ENCODE results near the gene RUFY2. TPM values are rescaled to one million over a fixed set of nuclear protein-coding genes. Genes with fewer than 3 reads are reported as not detected.
"Not testable (repeated sequence)": the region's sequence is repeated elsewhere in the genome, so short reads cannot be mapped to it uniquely, and the experiment has no call there.

RUFY2 gene, protein sequence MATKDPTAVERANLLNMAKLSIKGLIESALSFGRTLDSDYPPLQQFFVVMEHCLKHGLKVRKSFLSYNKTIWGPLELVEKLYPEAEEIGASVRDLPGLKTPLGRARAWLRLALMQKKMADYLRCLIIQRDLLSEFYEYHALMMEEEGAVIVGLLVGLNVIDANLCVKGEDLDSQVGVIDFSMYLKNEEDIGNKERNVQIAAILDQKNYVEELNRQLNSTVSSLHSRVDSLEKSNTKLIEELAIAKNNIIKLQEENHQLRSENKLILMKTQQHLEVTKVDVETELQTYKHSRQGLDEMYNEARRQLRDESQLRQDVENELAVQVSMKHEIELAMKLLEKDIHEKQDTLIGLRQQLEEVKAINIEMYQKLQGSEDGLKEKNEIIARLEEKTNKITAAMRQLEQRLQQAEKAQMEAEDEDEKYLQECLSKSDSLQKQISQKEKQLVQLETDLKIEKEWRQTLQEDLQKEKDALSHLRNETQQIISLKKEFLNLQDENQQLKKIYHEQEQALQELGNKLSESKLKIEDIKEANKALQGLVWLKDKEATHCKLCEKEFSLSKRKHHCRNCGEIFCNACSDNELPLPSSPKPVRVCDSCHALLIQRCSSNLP
- total RNA-seq: 10 to 100 TPM; 12.4 to 43.3 (median 21.6) TPM

DNA sequence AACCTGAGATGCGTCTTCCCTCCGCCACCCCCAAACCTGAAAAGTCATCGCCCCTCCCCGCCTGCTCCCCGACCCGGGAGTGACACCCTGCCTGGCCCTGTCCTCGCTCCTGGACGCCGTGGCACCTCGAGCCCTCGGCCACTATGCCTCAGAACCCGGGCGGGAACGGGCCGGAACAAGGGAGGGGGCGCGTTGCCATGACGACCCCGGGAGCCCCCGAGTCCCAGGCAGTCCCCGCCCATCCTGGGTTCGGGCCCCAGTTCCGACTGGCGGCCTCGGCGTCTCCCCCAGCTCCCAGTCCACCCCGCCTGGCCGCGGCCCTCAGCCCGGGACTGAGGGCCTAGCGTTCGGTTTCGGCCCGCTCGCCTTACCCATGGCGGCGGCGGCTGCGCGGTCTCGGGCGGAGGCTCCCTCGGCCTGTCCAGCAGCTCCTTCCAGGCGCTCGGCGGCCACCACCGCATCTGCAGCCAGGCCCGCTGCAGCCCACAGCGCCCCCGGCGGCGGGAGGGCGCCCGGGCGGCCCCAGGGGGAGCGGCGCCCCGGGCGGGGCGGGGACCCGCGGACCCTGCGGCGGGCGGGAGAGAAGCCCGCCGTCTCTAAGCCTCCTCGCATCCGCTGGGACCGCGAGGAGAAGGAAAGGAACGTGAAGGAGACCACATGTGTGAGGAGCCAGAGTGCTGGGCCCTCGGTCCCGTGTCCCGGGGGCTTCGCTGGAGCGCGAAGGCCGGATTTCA is at the start of gene RUFY2:
Gene RUFY2, minus strand, starts transcription at position 463 of the 734 bp plus-strand sequence. Its CDS starts 88 bp downstream, at position 375.
- peak within 1 kb of the TSS; percentile 92 for H3K27ac ChIP-seq
- H3K27me3 ChIP-seq: no peaks in the 10 kb centered on the region
- H3K4me3 ChIP-seq: peak within 1 kb of the TSS; percentile 99
- no peaks in the 10 kb centered on the region for H3K36me3 ChIP-seq
- peak; percentile 85 to 89 for DNase-seq (ENCODE audit: low spot score in 2 of 2)
- H3K9me3 ChIP-seq: no peaks in the 10 kb centered on the region
- no peak for TF ChIP-seq EP300 (IDR thresholded peaks at IDR 0.05)
- peak; percentile 67 to 74 for TF ChIP-seq POLR2A (IDR thresholded peaks at IDR 0.05)
- TF ChIP-seq, protein P1, sequence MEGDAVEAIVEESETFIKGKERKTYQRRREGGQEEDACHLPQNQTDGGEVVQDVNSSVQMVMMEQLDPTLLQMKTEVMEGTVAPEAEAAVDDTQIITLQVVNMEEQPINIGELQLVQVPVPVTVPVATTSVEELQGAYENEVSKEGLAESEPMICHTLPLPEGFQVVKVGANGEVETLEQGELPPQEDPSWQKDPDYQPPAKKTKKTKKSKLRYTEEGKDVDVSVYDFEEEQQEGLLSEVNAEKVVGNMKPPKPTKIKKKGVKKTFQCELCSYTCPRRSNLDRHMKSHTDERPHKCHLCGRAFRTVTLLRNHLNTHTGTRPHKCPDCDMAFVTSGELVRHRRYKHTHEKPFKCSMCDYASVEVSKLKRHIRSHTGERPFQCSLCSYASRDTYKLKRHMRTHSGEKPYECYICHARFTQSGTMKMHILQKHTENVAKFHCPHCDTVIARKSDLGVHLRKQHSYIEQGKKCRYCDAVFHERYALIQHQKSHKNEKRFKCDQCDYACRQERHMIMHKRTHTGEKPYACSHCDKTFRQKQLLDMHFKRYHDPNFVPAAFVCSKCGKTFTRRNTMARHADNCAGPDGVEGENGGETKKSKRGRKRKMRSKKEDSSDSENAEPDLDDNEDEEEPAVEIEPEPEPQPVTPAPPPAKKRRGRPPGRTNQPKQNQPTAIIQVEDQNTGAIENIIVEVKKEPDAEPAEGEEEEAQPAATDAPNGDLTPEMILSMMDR (IDR thresholded peaks at IDR 0.05): peak; percentile 86 to 93
- peak in 1 of 3 donors; percentile 48 for TF ChIP-seq POLR2AphosphoS5 (IDR thresholded peaks at IDR 0.05)
- WGBS: 2% methylated on average over 28 of the region's 79 CpGs
- peaks cover 8% of the 10 kb centered on the region for H3K4me1 ChIP-seq

DNA sequence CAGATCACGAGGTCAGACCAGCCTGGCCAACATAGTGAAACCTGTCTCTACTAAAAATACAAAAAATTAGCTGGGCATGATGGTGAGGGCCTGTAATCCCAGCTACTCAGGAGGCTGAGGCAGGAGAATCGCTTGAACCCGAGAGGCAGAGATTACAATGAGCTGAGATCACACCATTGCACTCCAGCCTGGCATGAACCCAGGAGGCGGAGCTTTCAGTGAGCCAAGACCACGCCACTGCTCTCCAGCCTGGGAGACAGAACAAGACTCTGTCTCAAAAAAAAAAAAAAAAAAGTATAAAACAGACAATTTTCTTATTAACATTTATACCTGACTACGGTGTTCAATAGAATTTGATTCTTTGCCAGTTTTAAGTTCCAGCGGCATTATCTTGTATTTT is 42.6 kb upstream of the RUFY2 start:
- not testable (repeated sequence) for H3K27ac ChIP-seq; DNase-seq (ENCODE audit: low spot score in 2 of 2); H3K4me1 ChIP-seq; H3K4me3 ChIP-seq; H3K36me3 ChIP-seq; H3K9me3 ChIP-seq; H3K27me3 ChIP-seq
- 63% methylated on average over 7 of the region's 7 CpGs for WGBS

DNA sequence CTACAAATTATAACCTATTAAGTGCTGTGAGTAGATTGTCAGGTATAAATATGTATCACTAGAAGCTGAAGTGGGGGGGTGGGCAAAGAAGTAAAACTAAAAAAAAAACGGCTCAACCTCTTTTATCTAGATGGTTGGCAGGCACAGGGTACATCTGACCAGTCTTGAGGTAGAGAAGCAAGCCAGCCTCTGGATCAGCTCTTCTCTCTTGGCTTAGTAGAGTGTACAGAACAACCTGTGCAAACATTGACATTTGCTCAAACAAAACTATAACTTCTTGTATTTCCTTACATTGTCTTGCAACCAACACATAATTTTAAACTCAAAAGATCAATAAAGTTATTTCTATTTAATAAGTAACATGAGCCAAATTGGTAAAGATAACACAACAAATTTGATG is 39.1 kb upstream of the RUFY2 start:
- H3K27ac ChIP-seq: no peak overlapping the region
- 92% methylated on average over 1 of the region's 1 CpG for WGBS
- DNase-seq (ENCODE audit: low spot score in 2 of 2): no peak

DNA sequence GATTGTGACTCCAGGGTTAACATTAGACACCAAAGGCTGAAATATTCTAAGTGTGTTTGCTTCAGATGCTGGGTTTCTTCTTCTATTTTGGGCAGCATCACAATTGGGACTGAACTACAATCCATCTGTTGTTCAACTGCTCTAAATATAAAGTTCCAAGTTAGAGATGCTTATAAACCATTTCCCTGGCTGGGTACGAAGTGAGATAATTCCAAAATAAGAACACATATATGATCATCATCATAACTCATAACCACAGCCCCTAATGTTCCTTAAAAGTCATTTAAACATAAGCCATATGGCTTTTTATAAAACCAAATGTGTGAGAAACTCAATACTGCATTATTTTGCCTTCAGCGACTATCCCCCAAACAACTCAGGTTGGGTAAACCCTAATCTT is 35.9 kb upstream of the RUFY2 start:
- Histone ChIP-seq H3K9me3 (no peaks in the 10 kb centered on the region), H3K27me3 (no peaks in the 10 kb centered on the region), H3K4me1 (no peaks in the 10 kb centered on the region), H3K4me3 (no peak overlapping the region), H3K27ac (no peak overlapping the region), H3K36me3 (peaks cover 4% of the 10 kb centered on the region)
- DNase-seq (ENCODE audit: low spot score in 2 of 2): no peak
- no peak for TF ChIP-seq POLR2AphosphoS5 (IDR thresholded peaks at IDR 0.05)
- no peak for TF ChIP-seq EP300 (IDR thresholded peaks at IDR 0.05)
- no peak for TF ChIP-seq POLR2A (IDR thresholded peaks at IDR 0.05)
- TF ChIP-seq, protein P1 (IDR thresholded peaks at IDR 0.05): no peak
- WGBS: 96% methylated on average over 2 of the region's 2 CpGs

More for the DNA sequence above, 39.1 kb upstream of the RUFY2 start:
- H3K4me1 ChIP-seq: no peaks in the 10 kb centered on the region
- TF ChIP-seq POLR2A (IDR thresholded peaks at IDR 0.05) (no peak), POLR2AphosphoS5 (IDR thresholded peaks at IDR 0.05) (no peak), EP300 (IDR thresholded peaks at IDR 0.05) (no peak)
- TF ChIP-seq, protein P1 (IDR thresholded peaks at IDR 0.05): no peak
- H3K27me3 ChIP-seq: no peaks in the 10 kb centered on the region
- H3K36me3 ChIP-seq: no peaks in the 10 kb centered on the region
- no peak overlapping the region for H3K4me3 ChIP-seq
- H3K9me3 ChIP-seq: no peaks in the 10 kb centered on the region

DNA sequence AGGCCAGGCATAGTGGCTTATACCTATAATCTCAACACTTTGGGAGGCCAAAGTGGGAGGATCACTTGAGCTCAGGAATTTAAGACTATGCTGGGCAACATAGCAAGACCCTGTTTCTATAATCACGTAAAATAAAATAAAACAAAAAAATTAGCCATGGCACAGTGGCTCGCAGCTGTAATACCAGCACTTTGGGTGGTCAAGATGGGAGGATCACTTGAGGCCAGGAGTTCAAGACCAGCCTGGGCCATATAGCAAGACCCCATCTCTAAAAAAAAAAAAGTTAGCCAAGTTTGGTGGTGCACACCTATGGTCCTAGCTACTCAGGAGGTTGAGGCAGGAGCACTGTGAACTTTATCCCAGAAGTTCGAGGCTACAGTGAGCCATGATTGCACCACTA is 33.8 kb upstream of the RUFY2 start:
- H3K4me1 ChIP-seq: no peaks in the 10 kb centered on the region
- no peak overlapping the region for H3K27ac ChIP-seq
- H3K27me3 ChIP-seq: no peaks in the 10 kb centered on the region
- WGBS: 96% methylated on average over 3 of the region's 3 CpGs
- DNase-seq (ENCODE audit: low spot score in 2 of 2): no peak
- TF ChIP-seq POLR2A (IDR thresholded peaks at IDR 0.05): no peak
- peaks cover 5% of the 10 kb centered on the region for H3K36me3 ChIP-seq
- H3K4me3 ChIP-seq: no peak overlapping the region
- no peaks in the 10 kb centered on the region for H3K9me3 ChIP-seq

DNA sequence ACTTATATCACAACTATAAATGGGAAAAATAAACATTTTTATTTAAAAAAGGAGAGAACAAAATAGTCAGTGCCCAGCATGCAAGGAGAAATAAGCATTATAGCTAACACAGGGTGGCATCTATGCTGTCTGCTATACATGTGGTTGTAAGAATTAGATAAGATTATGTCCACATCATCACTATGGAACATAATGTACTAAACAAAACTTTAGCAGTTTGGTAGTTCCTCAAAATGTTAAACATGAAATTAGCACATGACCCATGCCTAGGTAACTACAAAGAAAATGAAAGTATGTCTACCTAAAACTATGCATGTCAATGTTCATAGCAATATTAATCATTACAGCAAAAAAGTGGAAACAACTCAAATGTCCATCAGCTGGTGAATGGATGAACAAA is 28.7 kb upstream of the RUFY2 start:
- no peak for TF ChIP-seq EP300 (IDR thresholded peaks at IDR 0.05)
- TF ChIP-seq, protein P1 (IDR thresholded peaks at IDR 0.05): no peak
- no peak for TF ChIP-seq POLR2AphosphoS5 (IDR thresholded peaks at IDR 0.05)
- no peak for TF ChIP-seq POLR2A (IDR thresholded peaks at IDR 0.05)

More for the DNA sequence above, 28.7 kb upstream of the RUFY2 start:
- Histone ChIP-seq H3K27me3 (no peaks in the 10 kb centered on the region), H3K9me3 (no peaks in the 10 kb centered on the region), H3K27ac (no peak overlapping the region), H3K36me3 (peaks cover 5% of the 10 kb centered on the region), H3K4me1 (no peaks in the 10 kb centered on the region), H3K4me3 (no peak overlapping the region)
- no peak for DNase-seq (ENCODE audit: low spot score in 2 of 2)
